ENCODE data around the gene MS4A4A.

Gene MS4A4A

GRCh38 chr11:60349990-60350389, 69.5 kb downstream of the MS4A4A start:
- H3K4me3 ChIP-seq (ENCODE audit: low read depth, low read length), result no peak overlapping the region; the same call in 1 of the 2 replicates
- no peak overlapping the region for H3K9ac ChIP-seq (ENCODE audit: low read depth, low read length)
- no peak overlapping the region for H3K27ac ChIP-seq (ENCODE audit: low read depth, low read length)
- no peaks in the 10 kb centered on the region for H3K36me3 ChIP-seq (ENCODE audit: control insufficient read depth, insufficient read depth, low read length)
- H3K9me3 ChIP-seq (ENCODE audit: control insufficient read depth, insufficient read depth, low read length), result peaks cover 19% of the 10 kb centered on the region
- H3K27me3 ChIP-seq (ENCODE audit: control insufficient read depth, insufficient read depth, low read length), result no peaks in the 10 kb centered on the region
- no peaks in the 10 kb centered on the region for H3K4me1 ChIP-seq (ENCODE audit: control insufficient read depth, insufficient read depth, low read length)

DNA sequence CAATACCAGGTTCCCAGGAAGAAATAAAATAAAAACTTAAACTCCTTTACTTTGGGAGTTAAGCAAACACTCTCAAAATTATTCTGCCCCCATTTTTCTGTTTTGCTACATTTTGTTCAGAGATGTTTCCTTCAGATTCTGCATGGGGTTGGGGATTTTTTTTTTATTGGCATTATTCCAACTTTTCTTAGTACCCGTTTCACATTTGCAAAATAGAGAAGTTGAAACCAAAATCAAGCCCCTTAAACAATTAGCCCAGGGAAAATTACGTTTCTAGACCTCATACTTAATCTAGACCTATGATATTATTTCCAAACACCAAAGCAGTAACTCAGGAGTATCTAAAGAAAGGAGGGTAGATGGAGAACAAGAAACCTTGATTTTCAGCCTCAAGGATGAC, 77.3 kb downstream of the MS4A4A start:
- Histone ChIP-seq H3K36me3 (ENCODE audit: control insufficient read depth, insufficient read depth, low read length) (no peaks in the 10 kb centered on the region), H3K27ac (ENCODE audit: low read depth, low read length) (no peak overlapping the region), H3K9me3 (ENCODE audit: control insufficient read depth, insufficient read depth, low read length) (peaks cover 61% of the 10 kb centered on the region), H3K27me3 (ENCODE audit: control insufficient read depth, insufficient read depth, low read length) (no peaks in the 10 kb centered on the region), H3K9ac (ENCODE audit: low read depth, low read length) (no peak overlapping the region), H3K4me3 (ENCODE audit: low read depth, low read length) (no peak overlapping the region), H3K4me1 (ENCODE audit: control insufficient read depth, insufficient read depth, low read length) (no peaks in the 10 kb centered on the region)

Data from HUES48 (cell line).